A673 (cell line): ENCODE data around the gene MOB3A.

ENCODE experiments used
- EZH2 ChIP-seq: fragments of 200-600 bp; sonication (generic); IDR thresholded peaks from 2 replicates; pipeline ENCODE4 v1.6.1; 2017; ENCODE audit warnings: borderline replicate concordance, low read depth, mild to moderate bottlenecking, mixed read lengths, antibody characterized with exemption, low read length; ENCODE audit not compliant: poor library complexity, severe bottlenecking
- TF ChIP-seq, protein P1 (sequence below): fragments of 300-800, 200-600 bp; sonication (generic); conservative IDR thresholded peaks from 2 replicates; pipeline ENCODE4 v1.5.1; 2017; ENCODE audit warnings: low read depth, mild to moderate bottlenecking, antibody characterized with exemption, low read length, moderate library complexity, mixed read lengths

- TF ChIP-seq, protein P1, sequence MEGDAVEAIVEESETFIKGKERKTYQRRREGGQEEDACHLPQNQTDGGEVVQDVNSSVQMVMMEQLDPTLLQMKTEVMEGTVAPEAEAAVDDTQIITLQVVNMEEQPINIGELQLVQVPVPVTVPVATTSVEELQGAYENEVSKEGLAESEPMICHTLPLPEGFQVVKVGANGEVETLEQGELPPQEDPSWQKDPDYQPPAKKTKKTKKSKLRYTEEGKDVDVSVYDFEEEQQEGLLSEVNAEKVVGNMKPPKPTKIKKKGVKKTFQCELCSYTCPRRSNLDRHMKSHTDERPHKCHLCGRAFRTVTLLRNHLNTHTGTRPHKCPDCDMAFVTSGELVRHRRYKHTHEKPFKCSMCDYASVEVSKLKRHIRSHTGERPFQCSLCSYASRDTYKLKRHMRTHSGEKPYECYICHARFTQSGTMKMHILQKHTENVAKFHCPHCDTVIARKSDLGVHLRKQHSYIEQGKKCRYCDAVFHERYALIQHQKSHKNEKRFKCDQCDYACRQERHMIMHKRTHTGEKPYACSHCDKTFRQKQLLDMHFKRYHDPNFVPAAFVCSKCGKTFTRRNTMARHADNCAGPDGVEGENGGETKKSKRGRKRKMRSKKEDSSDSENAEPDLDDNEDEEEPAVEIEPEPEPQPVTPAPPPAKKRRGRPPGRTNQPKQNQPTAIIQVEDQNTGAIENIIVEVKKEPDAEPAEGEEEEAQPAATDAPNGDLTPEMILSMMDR = no peak
- TF ChIP-seq EZH2 = no peak
These were observed 18.1 kb upstream of the MOB3A start for GRCh38 chr19:2114218-2114617.
